Upper lobe of left lung (tissue), 6 donors: ENCODE results near the gene MAP4K4. TPM values are rescaled to one million over a fixed set of nuclear protein-coding genes. Genes with fewer than 3 reads are reported as not detected.

Source experiments
- ATAC-seq, 2 donors: fragments of 200-7000 bp; cut with Tn5 transposase; one replicate each; pipeline ENCODE4 v1.9.1; 2022; ENCODE audit warnings: mild to moderate bottlenecking in 2 of 2, moderate library complexity in 2 of 2; ENCODE audit not compliant: low FRiP score in 2 of 2
- DNase-seq, 2 donors: peaks; one replicate each; pipeline ENCODE4 v3.0.0-alpha.2; 2019 to 2020
- H3K27ac ChIP-seq, 4 donors: fragments of 200-600 bp; sonication (generic); one replicate each; pipeline ENCODE4 v1.5.1; 2016 to 2019
- H3K27me3 ChIP-seq, 4 donors: fragments of 200-600 bp; sonication (generic); one replicate each; pipeline ENCODE4 v1.5.1; 2017 to 2019
- H3K36me3 ChIP-seq, 4 donors: fragments of 200-600 bp; sonication (generic); one replicate each; pipeline ENCODE4 v1.5.1; 2016 to 2019
- H3K4me1 ChIP-seq, 4 donors: fragments of 200-600 bp; sonication (generic); one replicate each; pipeline ENCODE4 v1.5.1; 2018 to 2019
- H3K4me3 ChIP-seq, 4 donors: fragments of 200-600 bp; sonication (generic); one replicate each; pipeline ENCODE4 v1.5.1; 2017 to 2019; ENCODE audit warnings: mild to moderate bottlenecking in 2 of 4, moderate library complexity in 1 of 4
- H3K9me3 ChIP-seq, 4 donors: fragments of 200-600 bp; sonication (generic); one replicate each; pipeline ENCODE4 v1.5.1; 2018 to 2019
- EP300 ChIP-seq, 4 donors: sonication (generic); formaldehyde crosslinking; IDR thresholded peaks; one replicate each; pipeline ENCODE4 v1.5.1; 2017; ENCODE audit warnings: antibody characterized with exemption in 4 of 4, control low read depth in 2 of 4
- POLR2A ChIP-seq, 4 donors: fragments of 450-650 bp; IDR thresholded peaks; one replicate each; pipeline ENCODE4 v1.5.1; 2016 to 2017; ENCODE audit warnings: antibody characterized with exemption in 4 of 4, mild to moderate bottlenecking in 2 of 4
- POLR2AphosphoS5 ChIP-seq, 2 donors: sonication (generic); formaldehyde crosslinking; IDR thresholded peaks; one replicate each; pipeline ENCODE4 v1.5.1; 2017; ENCODE audit warnings: antibody characterized with exemption in 2 of 2
- WGBS, 2 donors: methylation state at CpG; one replicate each; pipeline ENCODE4 v1.1.5; 2017 to 2018; 5-methylcytosine and 5-hydroxymethylcytosine counted together
- total RNA-seq, 6 donors: library from RNA; depleted of rRNA in 4 of 6; stranded (reverse); fragments of >200 nt in 4 of 6; gene quantifications; one replicate each; pipeline versions ENCODE4 v1.1.0 to v1.2.1, GENCODE V29; 2016 to 2021
- TF ChIP-seq, protein P1 (sequence below), 6 experiments: fragments of 450-650 bp in 4 of 6; fragments of 200-600 bp in 2 of 6; sonication (generic) in 2 of 6; IDR thresholded peaks; one replicate each; pipeline ENCODE4 v1.5.1; 2016 to 2019; ENCODE audit warnings: antibody characterized with exemption in 6 of 6
- donor health status: DM: no; HTN: no; CAD: no; lungs with moderate emphysema.
- donor health status: DM: no; HTN: yes; CAD: no; lungs with severe emphysema.

Gene MAP4K4
- total RNA-seq, 6 donors from 2014 or later: 49.8 to 88.0 (median 56.4) TPM

DNA sequence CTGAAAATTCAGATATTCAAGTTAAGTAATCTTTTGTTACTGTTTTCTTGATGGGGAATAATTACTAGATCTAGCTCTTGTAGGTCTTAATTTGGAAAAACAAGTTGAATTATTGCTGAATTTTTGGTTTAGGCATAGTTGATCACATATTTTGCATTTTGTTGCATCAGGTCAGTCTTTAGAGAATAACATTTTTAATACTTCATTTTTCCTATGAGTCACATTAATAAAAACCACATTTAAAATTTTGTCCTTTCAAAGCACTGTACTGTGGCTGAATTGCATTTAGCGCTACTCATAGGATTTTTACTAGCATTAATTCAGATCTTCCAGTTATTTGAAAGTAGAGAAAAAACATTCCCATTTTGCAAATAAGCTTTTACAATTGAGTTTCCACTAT, 23.2 kb downstream of the MAP4K4 start:
- peak in 1 of 2 donors; percentile 66 for ATAC-seq
- 96 to 100% methylated on average over 1 of the region's 1 CpG for WGBS, 2 donors

DNA sequence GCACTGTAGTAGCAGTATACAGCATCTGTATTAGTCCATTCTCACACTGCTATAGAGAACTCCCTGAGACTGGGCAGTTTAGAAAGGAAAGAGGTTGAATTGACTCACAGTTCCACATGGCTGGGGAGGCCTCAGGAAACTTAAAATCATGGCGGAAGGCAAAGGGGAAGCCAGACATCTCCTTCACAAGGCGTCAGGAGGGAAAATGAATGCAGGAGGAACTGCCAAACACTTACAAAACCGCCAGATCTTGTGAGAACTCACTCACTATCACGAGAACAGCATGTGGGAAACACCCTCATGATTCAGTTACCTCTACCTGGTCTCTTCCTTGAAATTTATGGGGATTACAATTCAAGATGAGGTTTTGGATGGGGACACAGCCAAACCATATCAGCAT, 25.4 kb downstream of the MAP4K4 start:
- H3K4me1 ChIP-seq: peaks cover 25 to 47% (median 38%) of the 10 kb centered on the region in 4 donors
- ATAC-seq (peak in 1 of 2 donors; percentile 5), DNase-seq (peak in 1 of 2 donors; percentile 57)
- H3K4me3 ChIP-seq: no peak overlapping the region
- no peaks in the 10 kb centered on the region for H3K9me3 ChIP-seq
- no peaks in the 10 kb centered on the region for H3K27me3 ChIP-seq
- peak overlapping the region in 3 of 4 donors; percentile 10 to 68 (median 30) for H3K27ac ChIP-seq
- 35 to 53% methylated on average over 4 of the region's 4 CpGs for WGBS, 2 donors
- no peaks in the 10 kb centered on the region for H3K36me3 ChIP-seq
- TF ChIP-seq POLR2A (IDR thresholded peaks at IDR 0.05) (peak in 1 of 4 donors; percentile 17), EP300 (IDR thresholded peaks at IDR 0.05) (peak in 1 of 4 donors; percentile 29), POLR2AphosphoS5 (IDR thresholded peaks at IDR 0.05) (peak in 1 of 2 donors; percentile 56)
- TF ChIP-seq, protein P1, sequence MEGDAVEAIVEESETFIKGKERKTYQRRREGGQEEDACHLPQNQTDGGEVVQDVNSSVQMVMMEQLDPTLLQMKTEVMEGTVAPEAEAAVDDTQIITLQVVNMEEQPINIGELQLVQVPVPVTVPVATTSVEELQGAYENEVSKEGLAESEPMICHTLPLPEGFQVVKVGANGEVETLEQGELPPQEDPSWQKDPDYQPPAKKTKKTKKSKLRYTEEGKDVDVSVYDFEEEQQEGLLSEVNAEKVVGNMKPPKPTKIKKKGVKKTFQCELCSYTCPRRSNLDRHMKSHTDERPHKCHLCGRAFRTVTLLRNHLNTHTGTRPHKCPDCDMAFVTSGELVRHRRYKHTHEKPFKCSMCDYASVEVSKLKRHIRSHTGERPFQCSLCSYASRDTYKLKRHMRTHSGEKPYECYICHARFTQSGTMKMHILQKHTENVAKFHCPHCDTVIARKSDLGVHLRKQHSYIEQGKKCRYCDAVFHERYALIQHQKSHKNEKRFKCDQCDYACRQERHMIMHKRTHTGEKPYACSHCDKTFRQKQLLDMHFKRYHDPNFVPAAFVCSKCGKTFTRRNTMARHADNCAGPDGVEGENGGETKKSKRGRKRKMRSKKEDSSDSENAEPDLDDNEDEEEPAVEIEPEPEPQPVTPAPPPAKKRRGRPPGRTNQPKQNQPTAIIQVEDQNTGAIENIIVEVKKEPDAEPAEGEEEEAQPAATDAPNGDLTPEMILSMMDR (IDR thresholded peaks at IDR 0.05): no peak

More for the DNA sequence above, 23.2 kb downstream of the MAP4K4 start:
- Histone ChIP-seq H3K27ac (no peak overlapping the region), H3K4me1 (peaks cover 25 to 52% (median 42%) of the 10 kb centered on the region in 4 donors), H3K4me3 (no peak overlapping the region), H3K27me3 (no peaks in the 10 kb centered on the region), H3K36me3 (no peaks in the 10 kb centered on the region), H3K9me3 (no peaks in the 10 kb centered on the region)
- TF ChIP-seq POLR2AphosphoS5 (IDR thresholded peaks at IDR 0.05): no peak
- no peak for TF ChIP-seq POLR2A (IDR thresholded peaks at IDR 0.05)
- TF ChIP-seq EP300 (IDR thresholded peaks at IDR 0.05): no peak
- TF ChIP-seq, protein P1 (IDR thresholded peaks at IDR 0.05): no peak
- DNase-seq: no peak

DNA sequence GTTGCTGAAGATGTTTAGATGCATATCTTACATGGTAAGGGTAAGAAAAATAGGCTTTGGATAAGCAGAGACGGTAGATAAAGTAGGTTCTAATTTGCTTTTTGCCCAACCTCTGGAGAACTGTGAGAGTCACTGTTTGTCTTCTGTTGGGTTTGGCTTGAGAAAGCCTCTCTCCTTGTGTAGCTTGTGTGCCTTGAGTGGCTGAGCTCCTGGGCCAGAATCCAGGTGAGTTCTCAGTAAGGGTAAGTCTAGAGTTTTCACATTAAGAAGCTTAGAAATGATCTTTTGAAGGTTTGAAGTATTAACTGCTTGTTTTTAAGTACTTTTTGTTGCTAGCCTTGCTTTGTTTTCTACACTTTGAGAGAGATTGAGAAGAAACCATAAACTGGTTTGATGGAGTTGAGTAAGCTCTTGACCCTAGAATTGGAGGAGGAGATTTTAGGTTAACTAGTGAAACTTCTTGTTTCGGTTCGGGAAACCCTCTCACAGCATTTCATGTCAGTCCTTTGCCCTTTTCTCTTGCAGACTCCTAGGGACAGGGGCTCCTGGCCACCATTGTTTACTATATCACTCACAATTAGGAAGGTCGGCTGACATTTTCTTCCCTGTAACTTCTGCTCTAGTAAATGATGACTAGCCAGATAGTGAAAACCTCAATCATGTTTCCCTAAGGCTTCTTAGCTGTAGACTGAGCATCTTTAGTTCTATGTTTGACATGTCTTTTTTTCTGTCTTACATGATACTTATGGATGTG, 26.0 kb downstream of the MAP4K4 start:
- H3K27me3 ChIP-seq: no peaks in the 10 kb centered on the region
- H3K4me1 ChIP-seq: peaks cover 25 to 49% (median 39%) of the 10 kb centered on the region in 4 donors
- peak overlapping the region; percentile 30 to 68 (median 37) for H3K27ac ChIP-seq
- TF ChIP-seq, protein P1 (IDR thresholded peaks at IDR 0.05): no peak
- no peak for TF ChIP-seq POLR2A (IDR thresholded peaks at IDR 0.05)
- TF ChIP-seq POLR2AphosphoS5 (IDR thresholded peaks at IDR 0.05): no peak
- TF ChIP-seq EP300 (IDR thresholded peaks at IDR 0.05): no peak
- ATAC-seq (peak in 1 of 2 donors; percentile 88), DNase-seq (peak in 1 of 2 donors; percentile 67)
- no peaks in the 10 kb centered on the region for H3K36me3 ChIP-seq
- H3K4me3 ChIP-seq: peak overlapping the region in 3 of 4 donors; percentile 17 to 32 (median 30)
- WGBS, 2 donors: 48 to 58% methylated on average over 4 of the region's 4 CpGs
- H3K9me3 ChIP-seq: no peaks in the 10 kb centered on the region

DNA sequence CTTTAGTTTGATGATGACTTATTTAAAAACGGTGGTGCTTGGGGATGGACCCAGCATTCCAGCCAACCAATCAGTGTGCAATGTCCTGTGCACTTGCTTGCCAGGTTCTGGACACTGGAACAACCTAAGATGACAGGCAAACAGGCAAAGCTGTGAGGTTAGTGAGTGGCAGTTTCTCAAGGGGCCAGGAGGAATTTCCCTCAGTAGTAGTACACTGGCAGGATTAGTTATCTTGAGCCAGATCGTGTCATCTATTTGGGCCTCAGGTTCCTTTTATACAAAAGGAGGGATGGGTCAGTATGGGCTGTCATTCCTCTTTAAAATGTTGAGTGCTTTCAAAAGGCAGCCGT, 26.6 kb downstream of the MAP4K4 start:
- Histone ChIP-seq H3K4me1 (peaks cover 21 to 43% (median 36%) of the 10 kb centered on the region in 4 donors), H3K36me3 (no peaks in the 10 kb centered on the region), H3K4me3 (peak overlapping the region in 2 of 4 donors; percentile 30 to 32), H3K27me3 (no peaks in the 10 kb centered on the region), H3K27ac (peak overlapping the region in 2 of 4 donors; percentile 40 to 68), H3K9me3 (no peaks in the 10 kb centered on the region)
- WGBS, 2 donors: 23 to 48% methylated on average over 3 of the region's 3 CpGs
- no peak for TF ChIP-seq POLR2A (IDR thresholded peaks at IDR 0.05)
- TF ChIP-seq, protein P1 (IDR thresholded peaks at IDR 0.05): no peak
- no peak for TF ChIP-seq POLR2AphosphoS5 (IDR thresholded peaks at IDR 0.05)
- TF ChIP-seq EP300 (IDR thresholded peaks at IDR 0.05): no peak
- DNase-seq: peak in 1 of 2 donors; percentile 36
- ATAC-seq: peak in 1 of 2 donors; percentile 17
